Heart right ventricle (tissue), 16 donors: ENCODE measurements around the gene CENATAC. TPM values are rescaled to one million over a fixed set of nuclear protein-coding genes. Genes with fewer than 3 reads are reported as not detected.
"Not testable (repeated sequence)": the region's sequence is repeated elsewhere in the genome, so short reads cannot be mapped to it uniquely, and the experiment has no call there.

ENCODE experiments used
- ATAC-seq, 8 donors: fragments of 200-7000 bp; cut with Tn5 transposase; one replicate each; pipeline ENCODE4 v1.9.1; 2020; ENCODE audit warnings: mild to moderate bottlenecking in 8 of 8, moderate library complexity in 8 of 8, moderate number of reproducible peaks in 1 of 8
- DNase-seq, 2 donors: peaks; one replicate each; pipeline ENCODE4 v3.0.0-alpha.2; 2020
- H3K27ac ChIP-seq, 10 donors: fragments of 200-600 bp; sonication (generic) in 2 of 10; one replicate each; pipeline versions ENCODE4 v1.5.0 to v1.8.0; 2020 to 2022; ENCODE audit warnings: mild to moderate bottlenecking in 3 of 10
- H3K27me3 ChIP-seq, 7 donors: fragments of 200-600 bp; one replicate each; pipeline ENCODE4 v1.8.0; 2021 to 2022; ENCODE audit warnings: mild to moderate bottlenecking in 2 of 7
- H3K36me3 ChIP-seq, 9 donors: fragments of 200-600 bp; sonication (generic) in 1 of 9; one replicate each; pipeline versions ENCODE4 v1.5.0 to v1.8.0; 2020 to 2022; ENCODE audit warnings: mild to moderate bottlenecking in 2 of 9
- H3K4me1 ChIP-seq, 9 donors: fragments of 200-600 bp; sonication (generic) in 1 of 9; one replicate each; pipeline versions ENCODE4 v1.5.0 to v1.8.0; 2020 to 2022; ENCODE audit warnings: mild to moderate bottlenecking in 4 of 9
- H3K4me3 ChIP-seq, 10 donors: fragments of 200-600 bp; sonication (generic) in 2 of 10; one replicate each; pipeline versions ENCODE4 v1.5.0 to v1.8.0; 2020 to 2022; ENCODE audit warnings: mild to moderate bottlenecking in 7 of 10, moderate library complexity in 2 of 10
- H3K9me3 ChIP-seq, 11 donors: fragments of 200-600 bp in 10 of 11; sonication (generic) in 2 of 11; one replicate each; pipeline versions ENCODE4 v1.5.0 to v1.8.0; 2013 to 2022; ENCODE audit warnings: mild to moderate bottlenecking in 2 of 11, control low read depth in 1 of 11, moderate library complexity in 1 of 11
- WGBS, 2 donors: extraction: QIAGEN DNeasy Blood & Tissue Kit; methylation state at CpG; one replicate each; pipeline ENCODE4 v1.1.7; 2013; ENCODE audit warnings: inconsistent platforms in 1 of 2; 5-methylcytosine and 5-hydroxymethylcytosine counted together
- intact Hi-C, 10 donors: fragments of 100-400 bp; cut with DNase I; formaldehyde crosslinking; loops; one replicate each; pipeline versions ENCODE4 v1.11.1 to v1.14.2; 2022
- polyA plus RNA-seq, 2 donors: library from polyadenylated mRNA; stranded (reverse); fragments of 200-250 nt; gene quantifications; one replicate each; pipeline ENCODE4 v1.2.3, GENCODE V29; 2013
- total RNA-seq, 10 donors: library from RNA; stranded (reverse); fragmentation: NEBNext Ultra II Directional in 3 of 10; extraction: Animal tissue kit (Norgen Biotek cat#: 25700) in 3 of 10; gene quantifications; one replicate each; pipeline versions ENCODE4 v1.2.1 to v1.2.4, GENCODE V29; 2021 to 2023
- TF ChIP-seq, protein P1 (sequence below), 9 donors: fragments of 200-600 bp; sonication (generic) in 2 of 9; IDR thresholded peaks; one replicate each; pipeline versions ENCODE4 v1.5.0 to v1.8.0; 2021 to 2022; ENCODE audit warnings: antibody characterized with exemption in 9 of 9, mild to moderate bottlenecking in 5 of 9, moderate library complexity in 1 of 9
- donor health status: Arrhythmogenic right ventricular cardiomyopathy.
- donor health status: ischemic (EF 13 %, LVEDD 7.1; RV severe dilation, severe dysfunction).
- donor health status: healthy with polysubstance abuse.
- donor health status: DM: no; HTN: yes; CAD: no.
- donor health status: DM: no; HTN: no; CAD: no.
- donor health status: ischemic (EF 25% LVEDD 6.9; RV normal size, moderate dysfunction).
- donor health status: ischemic (EF 25% LVEDD 5.7; RV mildly dilated, moderate dysfunction).
- donor health status: healthy.
- donor health status: DM: yes; HTN: yes; CAD: no.
- donor health status: Ischemic cardiomyopathy.
- donor health status: ischemic (EF 35%, LVEDD 5.7; RV mildly dilated, moderate dysfunction).
- donor health status: nonischemic (EF 11% LVEDD 7.7; RV severe dilation, severe dysfunction).
- donor health status: DM: yes; HTN: yes; CAD: no.
- donor health status: PGD.
- donor health status: ischemic (EF 29% LVEDD 5.4; RV normal size, mild dysfunction).
- donor health status: nonischemic (EF 23%, LVEDD 6.1; RV moderate dilation, normal function).

Gene CENATAC
- total and polyA plus RNA-seq, 12 donors = 7.8 to 85.2 (median 11.3) TPM

- intact Hi-C loops = loop anchor here in 1 of 10 donors (10.0 kb wide), 1 partner anchor 151 kb away; no protein-coding TSS in a partner anchor
- no peaks in the 10 kb centered on the region for H3K36me3 ChIP-seq
- DNase-seq (no peak), ATAC-seq (no peak)
- no peak overlapping the region for H3K27ac ChIP-seq
- H3K4me3 ChIP-seq = no peak overlapping the region
- peaks cover 6 to 16% (median 8%) of the 10 kb centered on the region in 7 donors for H3K27me3 ChIP-seq
- WGBS, 2 donors = 81% methylated on average over 15 of the region's 15 CpGs
- peaks cover 0 to 17% (median 6%) of the 10 kb centered on the region in 9 donors for H3K4me1 ChIP-seq
- H3K9me3 ChIP-seq = no peaks in the 10 kb centered on the region
- TF ChIP-seq, protein P1, sequence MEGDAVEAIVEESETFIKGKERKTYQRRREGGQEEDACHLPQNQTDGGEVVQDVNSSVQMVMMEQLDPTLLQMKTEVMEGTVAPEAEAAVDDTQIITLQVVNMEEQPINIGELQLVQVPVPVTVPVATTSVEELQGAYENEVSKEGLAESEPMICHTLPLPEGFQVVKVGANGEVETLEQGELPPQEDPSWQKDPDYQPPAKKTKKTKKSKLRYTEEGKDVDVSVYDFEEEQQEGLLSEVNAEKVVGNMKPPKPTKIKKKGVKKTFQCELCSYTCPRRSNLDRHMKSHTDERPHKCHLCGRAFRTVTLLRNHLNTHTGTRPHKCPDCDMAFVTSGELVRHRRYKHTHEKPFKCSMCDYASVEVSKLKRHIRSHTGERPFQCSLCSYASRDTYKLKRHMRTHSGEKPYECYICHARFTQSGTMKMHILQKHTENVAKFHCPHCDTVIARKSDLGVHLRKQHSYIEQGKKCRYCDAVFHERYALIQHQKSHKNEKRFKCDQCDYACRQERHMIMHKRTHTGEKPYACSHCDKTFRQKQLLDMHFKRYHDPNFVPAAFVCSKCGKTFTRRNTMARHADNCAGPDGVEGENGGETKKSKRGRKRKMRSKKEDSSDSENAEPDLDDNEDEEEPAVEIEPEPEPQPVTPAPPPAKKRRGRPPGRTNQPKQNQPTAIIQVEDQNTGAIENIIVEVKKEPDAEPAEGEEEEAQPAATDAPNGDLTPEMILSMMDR (IDR thresholded peaks at IDR 0.05) = no peak
Measured at GRCh38 chr11:118975771-118976709, 21.9 kb upstream of the CENATAC start.

DNA sequence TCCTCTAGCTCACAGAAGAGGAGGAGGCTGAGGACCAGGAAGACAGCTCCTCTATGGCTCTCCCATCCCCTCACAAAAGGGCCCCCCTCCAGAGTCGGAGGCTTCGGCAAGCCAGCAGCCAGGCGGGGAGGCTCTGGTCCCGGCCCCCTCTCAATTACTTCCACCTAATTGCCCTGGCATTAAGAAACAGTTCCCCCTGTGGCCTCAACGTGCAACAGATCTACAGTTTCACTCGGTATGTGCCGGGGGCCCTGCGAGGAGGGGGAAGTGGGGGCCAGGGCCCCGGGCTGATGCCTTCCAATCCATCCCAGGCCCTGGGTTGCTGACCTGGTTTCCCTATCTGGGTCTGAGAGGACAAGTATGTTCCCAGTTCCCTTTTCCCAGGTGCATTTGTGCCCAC, 18.5 kb upstream of the CENATAC start:
- H3K9me3 ChIP-seq = no peaks in the 10 kb centered on the region
- H3K27ac ChIP-seq = no peak overlapping the region
- DNase-seq = no peak
- ATAC-seq = no peak
- H3K27me3 ChIP-seq = no peaks in the 10 kb centered on the region
- TF ChIP-seq, protein P1 (IDR thresholded peaks at IDR 0.05) = no peak
- intact Hi-C loops = loop anchor here in 1 of 10 donors (10.0 kb wide), 1 partner anchor 155 kb away; no protein-coding TSS in a partner anchor
- WGBS, 2 donors = 65 to 67% methylated on average over 9 of the region's 9 CpGs
- H3K36me3 ChIP-seq = no peaks in the 10 kb centered on the region
- peaks cover 0 to 17% (median 6%) of the 10 kb centered on the region in 9 donors for H3K4me1 ChIP-seq
- no peak overlapping the region for H3K4me3 ChIP-seq

DNA sequence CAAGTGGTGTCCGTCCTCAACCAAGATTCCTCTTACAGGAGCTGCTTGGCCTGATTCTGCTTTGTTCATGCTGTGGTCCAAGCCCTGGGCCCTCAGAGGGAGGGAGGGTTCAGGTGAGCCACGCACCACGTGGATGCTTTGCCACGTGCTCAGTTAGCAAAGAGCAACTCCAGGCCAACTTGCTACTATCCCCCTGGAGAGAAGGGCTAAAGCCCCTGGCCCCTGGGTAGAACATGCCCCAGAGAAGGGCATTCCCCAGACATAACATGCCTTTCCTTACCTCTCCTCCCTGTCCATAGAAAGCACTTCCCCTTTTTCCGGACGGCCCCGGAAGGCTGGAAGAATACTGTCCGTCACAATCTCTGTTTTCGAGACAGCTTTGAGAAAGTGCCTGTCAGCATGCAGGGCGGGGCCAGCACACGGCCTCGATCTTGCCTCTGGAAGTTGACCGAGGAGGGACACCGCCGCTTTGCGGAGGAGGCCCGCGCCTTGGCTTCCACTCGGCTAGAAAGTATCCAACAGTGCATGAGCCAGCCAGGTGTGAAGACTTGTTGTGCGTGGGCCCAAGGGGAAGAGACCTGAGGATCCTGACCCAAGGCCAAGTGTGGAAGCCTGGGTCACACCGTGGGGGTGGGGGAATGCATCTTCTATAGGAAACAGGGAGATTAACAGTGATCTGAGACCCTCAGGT, 17.6 kb upstream of the CENATAC start:
- Histone ChIP-seq H3K27ac (peak overlapping the region in 1 of 10 donors; percentile 4), H3K4me3 (peak overlapping the region in 7 of 10 donors; percentile 1 to 30 (median 12)), H3K4me1 (peaks cover 0 to 17% (median 6%) of the 10 kb centered on the region in 9 donors), H3K27me3 (no peaks in the 10 kb centered on the region), H3K36me3 (no peaks in the 10 kb centered on the region), H3K9me3 (no peaks in the 10 kb centered on the region)
- TF ChIP-seq, protein P1 (IDR thresholded peaks at IDR 0.05) = no peak
- DNase-seq = peak; percentile 34 to 42
- peak; percentile 54 to 82 (median 72) for ATAC-seq
- 19 to 29% methylated on average over 21 of the region's 21 CpGs for WGBS, 2 donors
- intact Hi-C loops = no loop called here

DNA sequence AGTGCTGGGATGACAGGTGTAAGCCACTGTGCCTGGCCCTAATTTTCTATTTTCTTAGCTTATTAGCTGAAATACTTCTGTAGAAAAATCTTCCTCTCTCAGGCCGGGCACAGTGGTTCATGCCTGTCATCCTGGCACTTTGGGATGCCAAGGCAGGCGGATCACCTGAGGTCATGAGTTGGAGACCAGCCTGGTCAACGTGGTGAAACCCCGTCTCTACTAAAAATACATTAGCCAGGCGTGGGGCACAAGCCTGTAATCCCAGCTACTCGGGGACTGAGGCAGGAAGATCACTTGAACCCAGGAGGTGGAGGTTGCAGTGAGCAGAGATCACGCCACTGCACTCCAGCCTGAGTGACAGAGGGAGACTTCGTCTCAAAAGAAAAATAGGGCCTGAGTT, 13.6 kb upstream of the CENATAC start:
- WGBS, 2 donors = 52 to 61% methylated on average over 8 of the region's 8 CpGs
- H3K27ac ChIP-seq, H3K9me3 ChIP-seq, H3K27me3 ChIP-seq, H3K36me3 ChIP-seq, DNase-seq, H3K4me3 ChIP-seq, intact Hi-C loops, ATAC-seq: not testable (repeated sequence)
- H3K4me1 ChIP-seq = peaks cover 0 to 17% (median 6%) of the 10 kb centered on the region in 9 donors
